Stomach (tissue), 4 donors: ENCODE data around the gene OXER1.

Experiments used
- POLR2AphosphoS5 ChIP-seq, 3 donors: sonication (generic); formaldehyde crosslinking; IDR thresholded peaks; one replicate each; pipeline ENCODE4 v1.6.1; 2016; ENCODE audit warnings: antibody characterized with exemption in 3 of 3
- TF ChIP-seq, protein P1 (sequence below), 7 experiments: fragments of 450-650 bp in 4 of 7; fragments of 200-600 bp in 3 of 7; sonication (generic) in 3 of 7; IDR thresholded peaks; one replicate each; pipeline ENCODE4 v1.5.1; 2016 to 2019; ENCODE audit warnings: antibody characterized with exemption in 7 of 7, control low read depth in 2 of 7, mild to moderate bottlenecking in 1 of 7

DNA sequence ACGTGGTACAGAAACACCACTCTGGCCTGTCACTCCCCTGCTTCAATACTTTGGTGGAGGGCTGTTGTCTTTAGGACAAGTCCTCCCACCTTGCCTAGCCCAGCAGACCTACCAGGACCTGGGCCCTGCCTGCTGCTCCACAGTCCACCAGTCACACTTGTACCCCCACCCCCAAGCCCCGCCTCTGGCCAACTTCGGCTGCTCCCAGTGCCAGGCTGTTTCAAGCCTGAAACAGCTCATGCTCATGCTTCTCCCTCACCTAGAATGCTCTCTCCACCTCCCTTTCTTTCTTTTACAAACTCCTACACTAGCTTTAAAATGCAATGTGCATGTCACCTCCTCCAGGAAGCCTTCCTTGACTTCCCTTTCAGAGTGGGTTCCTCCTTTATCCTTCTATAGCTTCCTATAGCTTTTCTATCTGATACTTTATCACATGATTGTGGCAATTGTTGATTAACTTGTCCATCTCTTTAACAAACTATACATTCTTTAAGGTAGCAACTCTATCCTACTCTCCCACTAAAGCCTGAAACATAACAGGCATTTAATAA, 4.8 kb upstream of the OXER1 start:
- no peak for TF ChIP-seq POLR2AphosphoS5 (IDR thresholded peaks at IDR 0.05)
- TF ChIP-seq, protein P1, sequence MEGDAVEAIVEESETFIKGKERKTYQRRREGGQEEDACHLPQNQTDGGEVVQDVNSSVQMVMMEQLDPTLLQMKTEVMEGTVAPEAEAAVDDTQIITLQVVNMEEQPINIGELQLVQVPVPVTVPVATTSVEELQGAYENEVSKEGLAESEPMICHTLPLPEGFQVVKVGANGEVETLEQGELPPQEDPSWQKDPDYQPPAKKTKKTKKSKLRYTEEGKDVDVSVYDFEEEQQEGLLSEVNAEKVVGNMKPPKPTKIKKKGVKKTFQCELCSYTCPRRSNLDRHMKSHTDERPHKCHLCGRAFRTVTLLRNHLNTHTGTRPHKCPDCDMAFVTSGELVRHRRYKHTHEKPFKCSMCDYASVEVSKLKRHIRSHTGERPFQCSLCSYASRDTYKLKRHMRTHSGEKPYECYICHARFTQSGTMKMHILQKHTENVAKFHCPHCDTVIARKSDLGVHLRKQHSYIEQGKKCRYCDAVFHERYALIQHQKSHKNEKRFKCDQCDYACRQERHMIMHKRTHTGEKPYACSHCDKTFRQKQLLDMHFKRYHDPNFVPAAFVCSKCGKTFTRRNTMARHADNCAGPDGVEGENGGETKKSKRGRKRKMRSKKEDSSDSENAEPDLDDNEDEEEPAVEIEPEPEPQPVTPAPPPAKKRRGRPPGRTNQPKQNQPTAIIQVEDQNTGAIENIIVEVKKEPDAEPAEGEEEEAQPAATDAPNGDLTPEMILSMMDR (IDR thresholded peaks at IDR 0.05): no peak
